GM23338 (cell line): ENCODE measurements around the gene SMCR8. TPM values are rescaled to one million over a fixed set of nuclear protein-coding genes. Genes with fewer than 3 reads are reported as not detected.

ENCODE experiments used
- ATAC-seq: fragments of 200-7000 bp; cut with Tn5 transposase; 3 replicates; pipeline ENCODE4 v1.9.1; 2020
- DNase-seq: peaks from one replicate; pipeline ENCODE4 v3.0.0-alpha.2; 2015; ENCODE audit warnings: low spot score
- H2AFZ ChIP-seq: fragments of 200-600 bp; sonication (generic); 2 replicates; pipeline ENCODE4 v1.8.0; 2016; ENCODE audit warnings: antibody characterized with exemption, mild to moderate bottlenecking, moderate library complexity
- H3F3A ChIP-seq: fragments of 200-600 bp; sonication (generic); replicated peaks from 2 replicates; pipeline ENCODE4 v1.8.0; 2017; ENCODE audit warnings: antibody characterized with exemption, mixed run types, low read depth
- H3K27ac ChIP-seq: fragments of 200-600 bp; sonication (generic); 2 replicates; pipeline ENCODE4 v1.6.1; 2016; ENCODE audit warnings: low read depth
- H3K27me3 ChIP-seq: fragments of 200-600 bp; sonication (generic); 2 replicates; pipeline ENCODE4 v1.8.0; 2016; ENCODE audit warnings: mild to moderate bottlenecking, mixed run types, moderate library complexity; ENCODE audit not compliant: insufficient read depth
- H3K36me3 ChIP-seq: fragments of 200-600 bp; sonication (generic); 2 replicates; pipeline ENCODE4 v1.8.0; 2016; ENCODE audit warnings: mild to moderate bottlenecking; ENCODE audit not compliant: insufficient read depth
- H3K4me1 ChIP-seq: fragments of 200-600 bp; sonication (generic); 2 replicates; pipeline ENCODE4 v1.8.0; 2016; ENCODE audit warnings: mild to moderate bottlenecking, moderate library complexity; ENCODE audit not compliant: insufficient read depth
- H3K4me2 ChIP-seq: fragments of 200-600 bp; sonication (generic); 2 replicates; pipeline ENCODE4 v1.7.1; 2017; ENCODE audit warnings: mixed run types
- H3K4me3 ChIP-seq: fragments of 200-600 bp; sonication (generic); 2 replicates; pipeline ENCODE4 v1.6.1; 2016; ENCODE audit warnings: mixed run types
- H3K79me2 ChIP-seq: fragments of 200-600 bp; sonication (generic); replicated peaks from 2 replicates; pipeline ENCODE4 v1.8.0; 2017; ENCODE audit warnings: mild to moderate bottlenecking; ENCODE audit not compliant: insufficient read depth
- H3K9me2 ChIP-seq: fragments of 200-600 bp; sonication (generic); 2 replicates; pipeline ENCODE4 v1.8.0; 2017; ENCODE audit not compliant: insufficient read depth
- H4K20me1 ChIP-seq: fragments of 200-600 bp; sonication (generic); replicated peaks from 2 replicates; pipeline ENCODE4 v1.8.0; 2017; ENCODE audit warnings: mild to moderate bottlenecking; ENCODE audit not compliant: insufficient read depth
- H3K27ac Mint-ChIP-seq: 2 replicates; pipeline ENCODE4 v1.8.0; 2020; ENCODE audit warnings: inconsistent platforms, mild to moderate bottlenecking, moderate library complexity, mixed read lengths
- H3K27me3 Mint-ChIP-seq: 3 replicates; pipeline ENCODE4 v1.8.0; 2022; ENCODE audit warnings: low read depth, mild to moderate bottlenecking, moderate library complexity, mixed read lengths, inconsistent platforms; ENCODE audit not compliant: insufficient read depth, poor library complexity
- H3K36me3 Mint-ChIP-seq: 3 replicates; pipeline ENCODE4 v1.8.0; 2021; ENCODE audit warnings: low read depth, mild to moderate bottlenecking, inconsistent platforms, moderate library complexity, mixed read lengths
- H3K4me1 Mint-ChIP-seq: 3 replicates; pipeline ENCODE4 v1.8.0; 2020; ENCODE audit warnings: mild to moderate bottlenecking, inconsistent platforms, mixed read lengths
- H3K4me3 Mint-ChIP-seq: 3 replicates; pipeline ENCODE4 v1.8.0; 2021; ENCODE audit warnings: moderate library complexity, mild to moderate bottlenecking, inconsistent platforms, mixed read lengths
- H3K9me3 Mint-ChIP-seq: 3 replicates; pipeline ENCODE4 v1.8.0; 2020; ENCODE audit warnings: moderate library complexity, mild to moderate bottlenecking, inconsistent platforms, mixed read lengths
- CREB1 ChIP-seq: fragments of 250-450 bp; sonication (Bioruptor Pico); IDR thresholded peaks from 2 replicates; pipeline ENCODE4 v1.5.0; 2020; ENCODE audit warnings: low read depth, mild to moderate bottlenecking, moderate library complexity
- EZH2 ChIP-seq: fragments of 200-600 bp; sonication (generic); IDR thresholded peaks from one replicate; pipeline ENCODE4 v1.8.0; 2017; ENCODE audit warnings: antibody characterized with exemption, mild to moderate bottlenecking, low read depth; ENCODE audit not compliant: unreplicated experiment
- EZH2phosphoT487 ChIP-seq: fragments of 200-600 bp; sonication (generic); IDR thresholded peaks from one replicate; pipeline ENCODE4 v1.8.1; 2018; ENCODE audit warnings: antibody characterized with exemption; ENCODE audit not compliant: unreplicated experiment
- JUNB ChIP-seq: IDR thresholded peaks from one replicate; pipeline ENCODE4 v1.6.1; 2016; ENCODE audit warnings: antibody characterized with exemption; ENCODE audit not compliant: unreplicated experiment
- NANOG ChIP-seq: IDR thresholded peaks from 2 replicates; pipeline ENCODE4 v1.6.1; 2016; ENCODE audit warnings: antibody characterized with exemption, borderline replicate concordance
- POLR2AphosphoS5 ChIP-seq: IDR thresholded peaks from 2 replicates; pipeline ENCODE4 v1.6.1; 2016; ENCODE audit warnings: antibody characterized with exemption, low read depth
- ZNF114 ChIP-seq: fragments of 250-450 bp; sonication (Bioruptor Pico); IDR thresholded peaks from 2 replicates; pipeline ENCODE4 v1.5.0; 2020; ENCODE audit warnings: mild to moderate bottlenecking, moderate library complexity
- ZNF331 ChIP-seq: fragments of 250-450 bp; sonication (Bioruptor Pico); IDR thresholded peaks from 2 replicates; pipeline ENCODE4 v1.5.0; 2020; ENCODE audit warnings: low read depth, mild to moderate bottlenecking, moderate library complexity
- polyA plus RNA-seq: library from polyadenylated mRNA; unstranded; fragments of >200 nt; fragmentation: Nextera tagmentation; extraction: Ambion mirVana; gene quantifications from 2 replicates; pipeline ENCODE4 v1.2.1, GENCODE V29; 2016
- total RNA-seq: library from RNA; depleted of rRNA; stranded (reverse); fragments of >200 nt; shearing (Covaris generic); gene quantifications from 2 replicates; pipeline ENCODE4 v1.2.3, GENCODE V29; 2014
- TF ChIP-seq, protein P1 (sequence below), 2 experiments: fragments of 200-600 bp in 1 of 2; sonication (generic) in 1 of 2; conservative IDR thresholded peaks; 2 replicates each; pipeline versions ENCODE4 v1.5.1 to v1.6.1; 2016 to 2017; ENCODE audit warnings: antibody characterized with exemption in 2 of 2, low read depth in 2 of 2, mild to moderate bottlenecking in 2 of 2, moderate library complexity in 1 of 2
- TF ChIP-seq, protein P2 (sequence below): fragments of 250-450 bp; sonication (Bioruptor Pico); IDR thresholded peaks from 2 replicates; pipeline ENCODE4 v1.5.0; 2020; ENCODE audit warnings: mild to moderate bottlenecking, moderate library complexity
- TF ChIP-seq, protein P3 (sequence below): IDR thresholded peaks from 2 replicates; pipeline ENCODE4 v1.6.1; 2016; ENCODE audit warnings: antibody characterized with exemption

SMCR8 gene
- total and polyA plus RNA-seq, 2 experiments from 2014 or later, result 1.5 to 20.1 TPM

DNA sequence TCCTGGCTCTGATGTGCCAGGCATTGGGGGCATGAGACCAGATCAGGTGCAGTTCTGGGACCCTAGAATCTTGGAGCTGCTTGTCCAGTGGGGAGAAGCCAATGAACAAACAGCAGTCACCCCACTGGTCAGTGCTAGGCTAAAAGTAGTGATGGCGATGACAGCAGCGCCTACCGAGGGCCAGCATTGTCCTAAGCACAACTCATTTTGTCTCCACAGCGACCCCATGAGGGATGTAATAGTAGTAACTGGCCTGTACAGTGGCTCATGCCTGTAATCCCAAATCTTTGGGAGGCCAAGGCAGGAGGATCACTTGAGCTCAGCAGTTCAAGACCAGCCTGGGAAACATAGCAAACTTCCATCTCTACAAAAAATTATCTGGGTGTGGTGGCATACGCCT, 6.2 kb downstream of the SMCR8 start:
- no peak overlapping the region for H3K4me3 ChIP-seq
- Mint-ChIP-seq H3K36me3 (peaks cover 48% of the 10 kb centered on the region), H3K4me3 (no peak overlapping the region), H3K27ac (no peak overlapping the region), H3K27me3 (peaks cover 13% of the 10 kb centered on the region), H3K4me1 (peaks cover 22% of the 10 kb centered on the region), H3K9me3 (peaks cover 4% of the 10 kb centered on the region; the same call in 1 of the 3 replicates)
- TF ChIP-seq, protein P1, sequence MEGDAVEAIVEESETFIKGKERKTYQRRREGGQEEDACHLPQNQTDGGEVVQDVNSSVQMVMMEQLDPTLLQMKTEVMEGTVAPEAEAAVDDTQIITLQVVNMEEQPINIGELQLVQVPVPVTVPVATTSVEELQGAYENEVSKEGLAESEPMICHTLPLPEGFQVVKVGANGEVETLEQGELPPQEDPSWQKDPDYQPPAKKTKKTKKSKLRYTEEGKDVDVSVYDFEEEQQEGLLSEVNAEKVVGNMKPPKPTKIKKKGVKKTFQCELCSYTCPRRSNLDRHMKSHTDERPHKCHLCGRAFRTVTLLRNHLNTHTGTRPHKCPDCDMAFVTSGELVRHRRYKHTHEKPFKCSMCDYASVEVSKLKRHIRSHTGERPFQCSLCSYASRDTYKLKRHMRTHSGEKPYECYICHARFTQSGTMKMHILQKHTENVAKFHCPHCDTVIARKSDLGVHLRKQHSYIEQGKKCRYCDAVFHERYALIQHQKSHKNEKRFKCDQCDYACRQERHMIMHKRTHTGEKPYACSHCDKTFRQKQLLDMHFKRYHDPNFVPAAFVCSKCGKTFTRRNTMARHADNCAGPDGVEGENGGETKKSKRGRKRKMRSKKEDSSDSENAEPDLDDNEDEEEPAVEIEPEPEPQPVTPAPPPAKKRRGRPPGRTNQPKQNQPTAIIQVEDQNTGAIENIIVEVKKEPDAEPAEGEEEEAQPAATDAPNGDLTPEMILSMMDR (conservative IDR thresholded peaks at IDR 0.05; ENCODE audit: low read depth in 2 of 2), result peak; percentile 55 to 64
- TF ChIP-seq POLR2AphosphoS5, result no peak
- no peaks in the 10 kb centered on the region for H3K36me3 ChIP-seq
- peak; percentile 66 for DNase-seq
- H4K20me1 ChIP-seq, result peaks cover 6% of the 10 kb centered on the region
- H3K27ac ChIP-seq, result no peak overlapping the region
- H3K4me1 ChIP-seq, result no peaks in the 10 kb centered on the region; the same call in 1 of the 2 replicates
- 0 out of 2 replicates have a peak, but pooled peaks cover 6% of the 10 kb centered on the region for H3F3A ChIP-seq
- peak; percentile 62 for ATAC-seq
- no peak overlapping the region for H3K4me2 ChIP-seq
- no peak overlapping the region for H2AFZ ChIP-seq
- peaks cover 41% of the 10 kb centered on the region for H3K79me2 ChIP-seq
- H3K9me2 ChIP-seq, result no peaks in the 10 kb centered on the region
- H3K27me3 ChIP-seq, result no peaks in the 10 kb centered on the region

DNA sequence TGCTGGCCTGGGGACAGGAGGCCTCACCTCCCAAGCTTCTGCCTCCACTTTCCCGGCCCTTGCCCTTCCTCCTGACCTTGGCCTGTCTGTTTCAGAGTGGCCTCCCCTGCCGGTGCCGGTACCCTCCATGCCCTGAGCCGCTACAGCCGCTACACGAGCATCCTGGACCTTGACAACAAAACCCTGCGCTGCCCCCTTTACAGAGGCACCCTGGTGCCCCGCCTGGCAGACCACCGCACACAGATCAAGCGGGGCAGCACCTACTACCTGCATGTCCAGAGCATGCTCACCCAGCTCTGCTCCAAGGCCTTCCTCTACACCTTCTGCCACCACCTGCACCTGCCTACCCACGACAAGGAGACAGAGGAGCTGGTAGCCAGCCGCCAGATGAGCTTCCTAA, 7.4 kb downstream of the SMCR8 start:
- Mint-ChIP-seq H3K4me1 (peaks cover 10% of the 10 kb centered on the region; the same call in 2 of the 3 replicates), H3K27ac (no peak overlapping the region), H3K36me3 (peaks cover 39% of the 10 kb centered on the region), H3K9me3 (no peaks in the 10 kb centered on the region; the same call in 2 of the 3 replicates), H3K27me3 (peaks cover 11% of the 10 kb centered on the region), H3K4me3 (no peak overlapping the region)
- peaks cover 6% of the 10 kb centered on the region for H4K20me1 ChIP-seq
- H3K9me2 ChIP-seq, result no peaks in the 10 kb centered on the region
- H2AFZ ChIP-seq, result no peak overlapping the region
- peaks cover 29% of the 10 kb centered on the region for H3K79me2 ChIP-seq
- DNase-seq (no peak), ATAC-seq (no peak)
- no peaks in the 10 kb centered on the region for H3K27me3 ChIP-seq
- no peak overlapping the region for H3K4me3 ChIP-seq
- H3K27ac ChIP-seq, result no peak overlapping the region
- H3K4me1 ChIP-seq, result no peaks in the 10 kb centered on the region; the same call in 1 of the 2 replicates
- peaks cover 6% of the 10 kb centered on the region; the same call in 1 of the 2 replicates for H3F3A ChIP-seq
- H3K36me3 ChIP-seq, result no peaks in the 10 kb centered on the region
- no peak overlapping the region for H3K4me2 ChIP-seq
- no peak for TF ChIP-seq EZH2
- TF ChIP-seq, protein P1 (conservative IDR thresholded peaks at IDR 0.05; ENCODE audit: low read depth in 2 of 2), result no peak
- TF ChIP-seq, protein P2, sequence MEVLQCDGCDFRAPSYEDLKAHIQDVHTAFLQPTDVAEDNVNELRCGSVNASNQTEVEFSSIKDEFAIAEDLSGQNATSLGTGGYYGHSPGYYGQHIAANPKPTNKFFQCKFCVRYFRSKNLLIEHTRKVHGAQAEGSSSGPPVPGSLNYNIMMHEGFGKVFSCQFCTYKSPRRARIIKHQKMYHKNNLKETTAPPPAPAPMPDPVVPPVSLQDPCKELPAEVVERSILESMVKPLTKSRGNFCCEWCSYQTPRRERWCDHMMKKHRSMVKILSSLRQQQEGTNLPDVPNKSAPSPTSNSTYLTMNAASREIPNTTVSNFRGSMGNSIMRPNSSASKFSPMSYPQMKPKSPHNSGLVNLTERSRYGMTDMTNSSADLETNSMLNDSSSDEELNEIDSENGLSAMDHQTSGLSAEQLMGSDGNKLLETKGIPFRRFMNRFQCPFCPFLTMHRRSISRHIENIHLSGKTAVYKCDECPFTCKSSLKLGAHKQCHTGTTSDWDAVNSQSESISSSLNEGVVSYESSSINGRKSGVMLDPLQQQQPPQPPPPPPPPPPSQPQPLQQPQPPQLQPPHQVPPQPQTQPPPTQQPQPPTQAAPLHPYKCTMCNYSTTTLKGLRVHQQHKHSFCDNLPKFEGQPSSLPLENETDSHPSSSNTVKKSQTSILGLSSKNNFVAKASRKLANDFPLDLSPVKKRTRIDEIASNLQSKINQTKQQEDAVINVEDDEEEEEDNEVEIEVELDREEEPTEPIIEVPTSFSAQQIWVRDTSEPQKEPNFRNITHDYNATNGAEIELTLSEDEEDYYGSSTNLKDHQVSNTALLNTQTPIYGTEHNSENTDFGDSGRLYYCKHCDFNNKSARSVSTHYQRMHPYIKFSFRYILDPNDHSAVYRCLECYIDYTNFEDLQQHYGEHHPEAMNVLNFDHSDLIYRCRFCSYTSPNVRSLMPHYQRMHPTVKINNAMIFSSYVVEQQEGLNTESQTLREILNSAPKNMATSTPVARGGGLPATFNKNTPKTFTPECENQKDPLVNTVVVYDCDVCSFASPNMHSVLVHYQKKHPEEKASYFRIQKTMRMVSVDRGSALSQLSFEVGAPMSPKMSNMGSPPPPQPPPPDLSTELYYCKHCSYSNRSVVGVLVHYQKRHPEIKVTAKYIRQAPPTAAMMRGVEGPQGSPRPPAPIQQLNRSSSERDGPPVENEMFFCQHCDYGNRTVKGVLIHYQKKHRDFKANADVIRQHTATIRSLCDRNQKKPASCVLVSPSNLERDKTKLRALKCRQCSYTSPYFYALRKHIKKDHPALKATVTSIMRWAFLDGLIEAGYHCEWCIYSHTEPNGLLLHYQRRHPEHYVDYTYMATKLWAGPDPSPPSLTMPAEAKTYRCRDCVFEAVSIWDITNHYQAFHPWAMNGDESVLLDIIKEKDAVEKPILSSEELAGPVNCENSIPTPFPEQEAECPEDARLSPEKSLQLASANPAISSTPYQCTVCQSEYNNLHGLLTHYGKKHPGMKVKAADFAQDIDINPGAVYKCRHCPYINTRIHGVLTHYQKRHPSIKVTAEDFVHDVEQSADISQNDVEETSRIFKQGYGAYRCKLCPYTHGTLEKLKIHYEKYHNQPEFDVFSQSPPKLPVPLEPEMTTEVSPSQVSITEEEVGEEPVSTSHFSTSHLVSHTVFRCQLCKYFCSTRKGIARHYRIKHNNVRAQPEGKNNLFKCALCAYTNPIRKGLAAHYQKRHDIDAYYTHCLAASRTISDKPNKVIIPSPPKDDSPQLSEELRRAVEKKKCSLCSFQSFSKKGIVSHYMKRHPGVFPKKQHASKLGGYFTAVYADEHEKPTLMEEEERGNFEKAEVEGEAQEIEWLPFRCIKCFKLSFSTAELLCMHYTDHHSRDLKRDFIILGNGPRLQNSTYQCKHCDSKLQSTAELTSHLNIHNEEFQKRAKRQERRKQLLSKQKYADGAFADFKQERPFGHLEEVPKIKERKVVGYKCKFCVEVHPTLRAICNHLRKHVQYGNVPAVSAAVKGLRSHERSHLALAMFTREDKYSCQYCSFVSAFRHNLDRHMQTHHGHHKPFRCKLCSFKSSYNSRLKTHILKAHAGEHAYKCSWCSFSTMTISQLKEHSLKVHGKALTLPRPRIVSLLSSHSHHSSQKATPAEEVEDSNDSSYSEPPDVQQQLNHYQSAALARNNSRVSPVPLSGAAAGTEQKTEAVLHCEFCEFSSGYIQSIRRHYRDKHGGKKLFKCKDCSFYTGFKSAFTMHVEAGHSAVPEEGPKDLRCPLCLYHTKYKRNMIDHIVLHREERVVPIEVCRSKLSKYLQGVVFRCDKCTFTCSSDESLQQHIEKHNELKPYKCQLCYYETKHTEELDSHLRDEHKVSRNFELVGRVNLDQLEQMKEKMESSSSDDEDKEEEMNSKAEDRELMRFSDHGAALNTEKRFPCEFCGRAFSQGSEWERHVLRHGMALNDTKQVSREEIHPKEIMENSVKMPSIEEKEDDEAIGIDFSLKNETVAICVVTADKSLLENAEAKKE (CRISPR knock-in tag), result no peak
- TF ChIP-seq ZNF331 (CRISPR knock-in tag), result no peak
- TF ChIP-seq, protein P3, sequence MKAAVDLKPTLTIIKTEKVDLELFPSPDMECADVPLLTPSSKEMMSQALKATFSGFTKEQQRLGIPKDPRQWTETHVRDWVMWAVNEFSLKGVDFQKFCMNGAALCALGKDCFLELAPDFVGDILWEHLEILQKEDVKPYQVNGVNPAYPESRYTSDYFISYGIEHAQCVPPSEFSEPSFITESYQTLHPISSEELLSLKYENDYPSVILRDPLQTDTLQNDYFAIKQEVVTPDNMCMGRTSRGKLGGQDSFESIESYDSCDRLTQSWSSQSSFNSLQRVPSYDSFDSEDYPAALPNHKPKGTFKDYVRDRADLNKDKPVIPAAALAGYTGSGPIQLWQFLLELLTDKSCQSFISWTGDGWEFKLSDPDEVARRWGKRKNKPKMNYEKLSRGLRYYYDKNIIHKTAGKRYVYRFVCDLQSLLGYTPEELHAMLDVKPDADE, result no peak
- no peak for TF ChIP-seq CREB1
- no peak for TF ChIP-seq EZH2phosphoT487
- TF ChIP-seq ZNF114 (CRISPR knock-in tag), result no peak
- TF ChIP-seq NANOG, result no peak
- TF ChIP-seq JUNB, result no peak
